Endothelial cell of umbilical vein (primary cell): ENCODE data around the gene CELSR2. TPM values are rescaled to one million over a fixed set of nuclear protein-coding genes. Genes with fewer than 3 reads are reported as not detected.

ENCODE experiments used
- BruUV-seq: library from RNA; stranded (reverse); fragments of 400-500 nt; replicated peaks from 2 replicates; lab custom pipeline; 2021; lab: Mats Ljungman, UMichigan
- CTCF ChIA-PET: fragments of 300-600, 350-600 bp; sonication (Branson Sonifier 250); formaldehyde crosslinking; loops from one replicate; lab custom pipeline; 2021; ENCODE audit warnings: antibody characterized with exemption, inconsistent platforms; lab: Charles Lee
- POLR2A ChIA-PET: fragments of 300-600, 350-600 bp; sonication (Branson Sonifier 250); formaldehyde crosslinking; loops from one replicate; lab custom pipeline; 2021; ENCODE audit warnings: antibody characterized with exemption, inconsistent platforms; lab: Charles Lee
- DNase-seq: peaks from one replicate; pipeline ENCODE4 v3.0.0-alpha.2; 2011; ENCODE audit warnings: low read depth, low spot score
- FAIRE-seq: peaks from 2 replicates; lab custom pipeline; 2011; peaks lifted over from hg19 to GRCh38; lab: Jason Lieb, UNC
- H2AFZ ChIP-seq: 2 replicates; pipeline ENCODE4 v1.6.0; 2012; ENCODE audit warnings: low read depth, low read length, control low read depth, inconsistent platforms
- H3K27ac ChIP-seq: 2 replicates; pipeline ENCODE4 v1.5.1; 2011; ENCODE audit warnings: low read depth, mild to moderate bottlenecking, control low read depth, low read length, moderate library complexity; ENCODE audit not compliant: insufficient read depth
- H3K27me3 ChIP-seq, 2 experiments: 2 replicates each; pipeline versions ENCODE4 v1.6.0 to v1.6.1; 2011; ENCODE audit warnings: low read length in 2 of 2, mixed read lengths in 1 of 2; ENCODE audit not compliant: control insufficient read depth in 2 of 2, insufficient read depth in 2 of 2
- H3K36me3 ChIP-seq, 2 experiments: 2 replicates in 1 of 2; 3 replicates in 1 of 2; pipeline ENCODE4 v1.5.1; 2011; ENCODE audit warnings: low read length in 2 of 2, mild to moderate bottlenecking in 1 of 2, moderate library complexity in 1 of 2; ENCODE audit not compliant: control insufficient read depth in 2 of 2, insufficient read depth in 2 of 2; ENCODE audit errors: extremely low read depth in 1 of 2
- H3K4me1 ChIP-seq: 3 replicates; pipeline ENCODE4 v1.5.1; 2011; ENCODE audit warnings: mild to moderate bottlenecking, low read length; ENCODE audit not compliant: control insufficient read depth, insufficient read depth; ENCODE audit errors: extremely low read depth
- H3K4me2 ChIP-seq: 2 replicates; pipeline ENCODE4 v1.6.1; 2011; ENCODE audit warnings: low read length, control low read depth, mixed read lengths; ENCODE audit not compliant: insufficient read depth
- H3K4me3 ChIP-seq, 3 experiments: fragments of 200-600 bp in 1 of 3; sonication (generic), shearing (Covaris generic) in 1 of 3; replicated peaks in 1 of 3; 2 replicates each; pipeline ENCODE4 v1.5.1; 2011 to 2016; ENCODE audit warnings: control low read depth in 3 of 3, low read length in 3 of 3, mild to moderate bottlenecking in 2 of 3, inconsistent platforms in 1 of 3, low read depth in 1 of 3, moderate library complexity in 1 of 3; ENCODE audit not compliant: insufficient read depth in 1 of 3
- H3K79me2 ChIP-seq: 2 replicates; pipeline ENCODE4 v1.6.0; 2012; ENCODE audit warnings: low read length, inconsistent platforms; ENCODE audit not compliant: control insufficient read depth, insufficient read depth
- H3K9ac ChIP-seq: replicated peaks from 2 replicates; pipeline ENCODE3; 2011; ENCODE audit warnings: low read length, control low read depth; ENCODE audit not compliant: insufficient read depth; ENCODE audit errors: extremely low read depth
- H3K9me1 ChIP-seq: replicated peaks from 3 replicates; pipeline ENCODE4 v1.6.0; 2011; ENCODE audit warnings: mild to moderate bottlenecking, low read length; ENCODE audit not compliant: control insufficient read depth, insufficient read depth; ENCODE audit errors: extremely low read depth
- H3K9me3 ChIP-seq: replicated peaks from 2 replicates; pipeline ENCODE4 v1.5.1; 2012; ENCODE audit warnings: low read length, inconsistent platforms; ENCODE audit not compliant: control insufficient read depth, insufficient read depth
- H4K20me1 ChIP-seq: replicated peaks from 2 replicates; pipeline ENCODE3; 2011; ENCODE audit warnings: mild to moderate bottlenecking, low read length; ENCODE audit not compliant: control insufficient read depth, insufficient read depth; ENCODE audit errors: extremely low read depth
- CTCF ChIP-seq, 2 donors: IDR thresholded peaks; 1 replicate in 1 of 2; 2 replicates in 1 of 2; pipeline ENCODE4 v1.5.1; 2011; ENCODE audit warnings: low read length in 2 of 2, mild to moderate bottlenecking in 2 of 2, moderate library complexity in 2 of 2, control low read depth in 1 of 2, inconsistent platforms in 1 of 2, low read depth in 1 of 2; ENCODE audit not compliant: insufficient read depth in 1 of 2; ENCODE audit errors: extremely low read depth in 1 of 2
- EZH2 ChIP-seq: IDR thresholded peaks from 2 replicates; pipeline ENCODE4 v1.6.1; 2012; ENCODE audit warnings: borderline replicate concordance, low read depth, mild to moderate bottlenecking, moderate library complexity, low read length, inconsistent platforms; ENCODE audit not compliant: severe bottlenecking
- FOS ChIP-seq: IDR thresholded peaks from 2 replicates; pipeline ENCODE4 v1.6.1; 2011; ENCODE audit warnings: mild to moderate bottlenecking, low read length, moderate library complexity, borderline replicate concordance; ENCODE audit not compliant: insufficient read depth
- GATA2 ChIP-seq: IDR thresholded peaks from 2 replicates; pipeline ENCODE4 v1.7.0; 2011; ENCODE audit warnings: low read depth, mild to moderate bottlenecking, moderate library complexity, mixed read lengths, low read length; ENCODE audit not compliant: insufficient read length, insufficient read depth
- JUN ChIP-seq: IDR thresholded peaks from 2 replicates; pipeline ENCODE4 v1.6.1; 2011; ENCODE audit warnings: borderline replicate concordance, low read depth; ENCODE audit not compliant: insufficient read length, insufficient read depth
- MAX ChIP-seq: IDR thresholded peaks from 2 replicates; pipeline ENCODE4 v1.6.1; 2011; ENCODE audit not compliant: insufficient read depth, insufficient read length
- MYC ChIP-seq: IDR thresholded peaks from one replicate; pipeline ENCODE4 v1.6.1; 2011; ENCODE audit warnings: mild to moderate bottlenecking, low read depth, low read length
- POLR2A ChIP-seq: IDR thresholded peaks from 2 replicates; pipeline ENCODE4 v1.6.1; 2012; ENCODE audit warnings: low read depth, mild to moderate bottlenecking, control low read depth, low read length
- POLR2AphosphoS5 ChIP-seq: IDR thresholded peaks from 2 replicates; pipeline ENCODE4 v1.6.1; 2012; ENCODE audit warnings: low read depth, mild to moderate bottlenecking, control low read depth, low read length, moderate library complexity; ENCODE audit not compliant: insufficient read depth
- dilution Hi-C: fragments of 300-500 bp; cut with MboI; formaldehyde crosslinking; loops from one replicate; pipeline ENCODE4 v1.15.0; 2019; ENCODE audit warnings: low sequenced_read_pairs; ENCODE audit not compliant: extremely low pct_ligation_motif_present
- intact Hi-C: fragments of 100-400 bp; cut with micrococcal nuclease; formaldehyde crosslinking; loops from one replicate; pipeline ENCODE4 v1.10.0; 2022
- polyA plus RNA-seq, 4 experiments: library from polyadenylated mRNA; depleted of rRNA in 3 of 4; stranded (reverse) in 3 of 4; unstranded in 1 of 4; fragments of >200 nt; gene quantifications; 2 replicates each; pipeline versions ENCODE4 v1.2.1 to v1.2.3, GENCODE V29; 2011 to 2012; ENCODE audit warnings: missing spikeins in 1 of 4
- total RNA-seq: library from RNA; stranded (reverse); gene quantifications from 2 replicates; pipeline ENCODE4 v1.2.3, GENCODE V29; 2021

CELSR2 gene
- total and polyA plus RNA-seq, 2 donors (not counting 3 experiments of a cell fraction or from before 2014, with no cell fraction given) = 0.90 to 1.4 TPM

DNA sequence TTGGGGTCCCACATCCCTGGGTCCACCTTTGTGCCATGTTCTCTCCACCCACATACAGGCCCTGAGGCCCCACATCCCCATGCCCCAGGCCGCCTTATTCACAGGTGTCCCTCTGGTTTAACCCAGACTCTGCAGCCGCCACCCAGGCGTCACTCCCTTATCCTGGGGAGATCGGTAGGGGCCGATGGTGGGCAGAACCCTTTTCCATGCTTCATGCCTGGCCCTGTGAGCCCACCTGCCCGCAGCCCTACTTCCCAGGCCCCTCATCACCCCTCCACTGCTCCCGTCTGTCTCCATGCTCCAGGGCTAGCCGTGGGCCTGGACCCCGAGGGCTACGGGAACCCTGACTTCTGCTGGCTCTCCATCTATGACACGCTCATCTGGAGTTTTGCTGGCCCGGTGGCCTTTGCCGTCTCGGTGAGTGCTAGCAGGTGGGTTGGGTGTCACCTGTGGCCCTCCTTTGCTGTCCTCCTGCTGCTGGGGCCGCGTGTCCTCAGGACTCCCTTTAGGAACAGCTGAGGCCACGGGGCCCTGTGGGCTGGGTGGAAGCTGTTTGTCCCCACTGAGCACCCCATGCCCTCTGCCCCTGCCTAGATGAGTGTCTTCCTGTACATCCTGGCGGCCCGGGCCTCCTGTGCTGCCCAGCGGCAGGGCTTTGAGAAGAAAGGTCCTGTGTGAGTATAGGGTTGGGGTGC is 21.4 kb downstream of the CELSR2 start:
- no peaks in the 10 kb centered on the region for H3K9me3 ChIP-seq
- no TSS peak for BruUV-seq
- H3K36me3 ChIP-seq = no peaks in the 10 kb centered on the region
- FAIRE-seq (no peak), DNase-seq (no peak)
- intact Hi-C loops = loop anchor here (10.0 kb wide), 1 partner anchor 214 kb away; the partner anchor contains the start of gene ATXN7L2
- ChIA-PET POLR2A (no interaction called here), CTCF (no interaction called here)
- no peaks in the 10 kb centered on the region for H3K4me1 ChIP-seq
- no peaks in the 10 kb centered on the region for H4K20me1 ChIP-seq
- H3K79me2 ChIP-seq = no peaks in the 10 kb centered on the region
- no peak overlapping the region for H3K4me2 ChIP-seq
- dilution Hi-C loops = no loop called here
- TF ChIP-seq EZH2 = no peak
- TF ChIP-seq POLR2A = no peak
- TF ChIP-seq MAX = no peak
- TF ChIP-seq GATA2 = no peak
- no peak for TF ChIP-seq FOS
- no peaks in the 10 kb centered on the region for H3K9me1 ChIP-seq
- no peak overlapping the region for H3K4me3 ChIP-seq
- no peak overlapping the region for H2AFZ ChIP-seq
- no peak overlapping the region for H3K9ac ChIP-seq
- no peaks in the 10 kb centered on the region for H3K27me3 ChIP-seq
- no peak overlapping the region for H3K27ac ChIP-seq

DNA sequence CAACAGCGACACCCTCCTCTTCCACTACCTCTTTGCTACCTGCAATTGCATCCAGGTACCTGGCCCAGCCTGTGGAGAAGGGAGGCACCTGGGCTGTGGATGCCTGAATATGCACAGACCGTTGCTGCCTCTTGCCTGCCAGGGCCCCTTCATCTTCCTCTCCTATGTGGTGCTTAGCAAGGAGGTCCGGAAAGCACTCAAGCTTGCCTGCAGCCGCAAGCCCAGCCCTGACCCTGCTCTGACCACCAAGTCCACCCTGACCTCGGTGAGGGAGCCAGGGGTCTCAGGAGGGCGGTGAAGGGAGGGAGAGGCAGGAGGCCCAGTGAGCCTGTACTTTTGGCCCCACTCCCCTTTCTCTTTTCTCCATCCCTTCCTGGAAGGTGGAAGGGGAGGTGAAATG is 22.1 kb downstream of the CELSR2 start:
- ChIA-PET CTCF (interaction anchor here (1.1 kb wide), 1 partner anchor 17 kb away, joined by 4 read pairs; no protein-coding TSS in a partner anchor), POLR2A (no interaction called here)
- Histone ChIP-seq H4K20me1 (no peaks in the 10 kb centered on the region), H3K27me3 (no peaks in the 10 kb centered on the region), H3K9me3 (no peaks in the 10 kb centered on the region), H3K4me3 (no peak overlapping the region), H3K9me1 (no peaks in the 10 kb centered on the region), H3K9ac (no peak overlapping the region), H3K27ac (no peak overlapping the region), H2AFZ (no peak overlapping the region), H3K4me1 (no peaks in the 10 kb centered on the region), H3K79me2 (no peaks in the 10 kb centered on the region), H3K36me3 (no peaks in the 10 kb centered on the region), H3K4me2 (no peak overlapping the region)
- dilution Hi-C loops (no loop called here), intact Hi-C loops (loop anchor here (10.0 kb wide), 1 partner anchor 213 kb away; the partner anchor contains the start of gene ATXN7L2)
- no TSS peak for BruUV-seq
- DNase-seq (no peak), FAIRE-seq (no peak)
- TF ChIP-seq EZH2 = no peak
- TF ChIP-seq MAX = no peak
- TF ChIP-seq JUN = no peak
- TF ChIP-seq POLR2A = no peak
- TF ChIP-seq POLR2AphosphoS5 = no peak
- TF ChIP-seq CTCF (IDR thresholded peaks at IDR 0.05; ENCODE audit: extremely low read depth in 1 of 2, insufficient read depth in 1 of 2, low read depth in 1 of 2, low read length in 2 of 2) = no peak
- no peak for TF ChIP-seq FOS
- no peak for TF ChIP-seq MYC
- no peak for TF ChIP-seq GATA2
